ENCODE results near the gene NCOR2.

DNA sequence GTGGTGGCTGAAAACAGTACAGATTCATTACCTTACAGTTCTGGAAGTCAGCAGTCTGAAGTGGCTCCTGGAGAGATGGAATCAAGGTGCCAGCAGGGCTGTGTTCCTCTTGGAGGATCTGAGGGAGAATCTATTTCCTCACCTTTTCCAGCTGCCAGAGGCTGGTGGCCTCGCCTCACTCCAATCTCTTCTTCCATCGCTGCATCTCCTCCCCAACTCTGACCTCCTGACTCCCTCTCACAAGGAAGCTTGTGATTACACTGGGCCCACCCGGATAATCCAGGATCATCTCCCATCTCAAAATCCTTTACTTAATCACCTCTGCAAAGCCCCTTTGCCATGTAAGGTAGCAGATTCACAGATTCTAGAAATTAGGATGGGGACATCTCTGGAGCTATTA, 11.4 kb upstream of the NCOR2 start:
- no peak for TF ChIP-seq TARDBP (IDR thresholded peaks at IDR 0.05)
- no peak for TF ChIP-seq HDGF (IDR thresholded peaks at IDR 0.05; ENCODE audit: borderline replicate concordance)
- no peak for TF ChIP-seq L3MBTL2 (conservative IDR thresholded peaks at IDR 0.05)
- no peak for TF ChIP-seq ARNT (IDR thresholded peaks at IDR 0.05)
- TF ChIP-seq LEF1 (IDR thresholded peaks at IDR 0.05; ENCODE audit: borderline replicate concordance) = no peak
- no peak for TF ChIP-seq BHLHE40 (IDR thresholded peaks at IDR 0.05; ENCODE audit: borderline replicate concordance)
- no peak for TF ChIP-seq CTBP1 (IDR thresholded peaks at IDR 0.05; ENCODE audit: borderline replicate concordance)
- TF ChIP-seq SP1 (IDR thresholded peaks at IDR 0.05) = no peak
- TF ChIP-seq, protein P1, sequence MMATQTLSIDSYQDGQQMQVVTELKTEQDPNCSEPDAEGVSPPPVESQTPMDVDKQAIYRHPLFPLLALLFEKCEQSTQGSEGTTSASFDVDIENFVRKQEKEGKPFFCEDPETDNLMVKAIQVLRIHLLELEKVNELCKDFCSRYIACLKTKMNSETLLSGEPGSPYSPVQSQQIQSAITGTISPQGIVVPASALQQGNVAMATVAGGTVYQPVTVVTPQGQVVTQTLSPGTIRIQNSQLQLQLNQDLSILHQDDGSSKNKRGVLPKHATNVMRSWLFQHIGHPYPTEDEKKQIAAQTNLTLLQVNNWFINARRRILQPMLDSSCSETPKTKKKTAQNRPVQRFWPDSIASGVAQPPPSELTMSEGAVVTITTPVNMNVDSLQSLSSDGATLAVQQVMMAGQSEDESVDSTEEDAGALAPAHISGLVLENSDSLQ (IDR thresholded peaks at IDR 0.05) = no peak
- no peak for TF ChIP-seq FOXM1 (IDR thresholded peaks at IDR 0.05; ENCODE audit: borderline replicate concordance)
- no peak for TF ChIP-seq FOXK2 (IDR thresholded peaks at IDR 0.05)
- TF ChIP-seq FOXA1 (IDR thresholded peaks at IDR 0.05) = no peak
